Jurkat, Clone E6-1 (cell line): ENCODE data around the gene MSI2.
"Not testable (repeated sequence)": the region's sequence is repeated elsewhere in the genome, so short reads cannot be mapped to it uniquely, and the experiment has no call there.

ENCODE experiments used
- DNase-seq: peaks from one replicate; pipeline ENCODE4 v3.0.0-alpha.2; 2011; ENCODE audit warnings: low read depth, low spot score
- H3K4me3 ChIP-seq: 2 replicates; pipeline ENCODE4 v1.5.1; 2011; ENCODE audit warnings: mild to moderate bottlenecking, low read length, control low read depth, moderate library complexity

MSI2 gene

GRCh38 chr17:57285701-57286100, 29.4 kb downstream of the MSI2 start:
- DNase-seq: no peak
- H3K4me3 ChIP-seq: no peak overlapping the region

GRCh38 chr17:57286399-57287105, 30.2 kb downstream of the MSI2 start:
- H3K4me3 ChIP-seq: no peak overlapping the region
- no peak for DNase-seq

- no peak overlapping the region for H3K4me3 ChIP-seq
- DNase-seq: no peak
Measured at GRCh38 chr17:57288040-57288772, 31.9 kb downstream of the MSI2 start.

- no peak for DNase-seq
- H3K4me3 ChIP-seq: no peak overlapping the region
Measured at GRCh38 chr17:57288773-57289121, 32.4 kb downstream of the MSI2 start.

- no peak overlapping the region for H3K4me3 ChIP-seq
- no peak for DNase-seq
Measured at GRCh38 chr17:57289130-57289529, 32.8 kb downstream of the MSI2 start.

- H3K4me3 ChIP-seq: no peak overlapping the region
- DNase-seq: no peak
Measured at GRCh38 chr17:57289613-57290012, 33.3 kb downstream of the MSI2 start.

- DNase-seq: no peak
- no peak overlapping the region for H3K4me3 ChIP-seq
Measured at GRCh38 chr17:57290981-57291380, 34.7 kb downstream of the MSI2 start.

- H3K4me3 ChIP-seq: no peak overlapping the region
- no peak for DNase-seq
Measured at GRCh38 chr17:57292091-57292490, 35.8 kb downstream of the MSI2 start.

GRCh38 chr17:57293077-57293476, 36.8 kb downstream of the MSI2 start:
- H3K4me3 ChIP-seq: no peak overlapping the region
- no peak for DNase-seq

- H3K4me3 ChIP-seq: no peak overlapping the region
- no peak for DNase-seq
Measured at GRCh38 chr17:57294101-57294500, 37.8 kb downstream of the MSI2 start.

- no peak overlapping the region for H3K4me3 ChIP-seq
- DNase-seq: peak; percentile 40
Measured at GRCh38 chr17:57294629-57295501, 38.5 kb downstream of the MSI2 start.

GRCh38 chr17:57295526-57296023, 39.3 kb downstream of the MSI2 start:
- no peak overlapping the region for H3K4me3 ChIP-seq
- no peak for DNase-seq

GRCh38 chr17:57296231-57296630, 39.9 kb downstream of the MSI2 start:
- DNase-seq: no peak
- H3K4me3 ChIP-seq: no peak overlapping the region

GRCh38 chr17:57299176-57299575, 42.9 kb downstream of the MSI2 start:
- no peak for DNase-seq
- H3K4me3 ChIP-seq: no peak overlapping the region

- not testable (repeated sequence) for DNase-seq, H3K4me3 ChIP-seq
Measured at GRCh38 chr17:57300592-57300991, 44.3 kb downstream of the MSI2 start.

GRCh38 chr17:57302690-57303465, 46.6 kb downstream of the MSI2 start:
- no peak for DNase-seq
- no peak overlapping the region for H3K4me3 ChIP-seq

GRCh38 chr17:57305144-57305728, 48.9 kb downstream of the MSI2 start:
- DNase-seq: no peak
- H3K4me3 ChIP-seq: no peak overlapping the region

- DNase-seq: no peak
- H3K4me3 ChIP-seq: no peak overlapping the region
Measured at GRCh38 chr17:57305908-57306504, 49.7 kb downstream of the MSI2 start.
